ENCODE results near the gene MRGPRG.
"Not testable (repeated sequence)": the region's sequence is repeated elsewhere in the genome, so short reads cannot be mapped to it uniquely, and the experiment has no call there.

Gene MRGPRG, protein sequence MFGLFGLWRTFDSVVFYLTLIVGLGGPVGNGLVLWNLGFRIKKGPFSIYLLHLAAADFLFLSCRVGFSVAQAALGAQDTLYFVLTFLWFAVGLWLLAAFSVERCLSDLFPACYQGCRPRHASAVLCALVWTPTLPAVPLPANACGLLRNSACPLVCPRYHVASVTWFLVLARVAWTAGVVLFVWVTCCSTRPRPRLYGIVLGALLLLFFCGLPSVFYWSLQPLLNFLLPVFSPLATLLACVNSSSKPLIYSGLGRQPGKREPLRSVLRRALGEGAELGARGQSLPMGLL

DNA sequence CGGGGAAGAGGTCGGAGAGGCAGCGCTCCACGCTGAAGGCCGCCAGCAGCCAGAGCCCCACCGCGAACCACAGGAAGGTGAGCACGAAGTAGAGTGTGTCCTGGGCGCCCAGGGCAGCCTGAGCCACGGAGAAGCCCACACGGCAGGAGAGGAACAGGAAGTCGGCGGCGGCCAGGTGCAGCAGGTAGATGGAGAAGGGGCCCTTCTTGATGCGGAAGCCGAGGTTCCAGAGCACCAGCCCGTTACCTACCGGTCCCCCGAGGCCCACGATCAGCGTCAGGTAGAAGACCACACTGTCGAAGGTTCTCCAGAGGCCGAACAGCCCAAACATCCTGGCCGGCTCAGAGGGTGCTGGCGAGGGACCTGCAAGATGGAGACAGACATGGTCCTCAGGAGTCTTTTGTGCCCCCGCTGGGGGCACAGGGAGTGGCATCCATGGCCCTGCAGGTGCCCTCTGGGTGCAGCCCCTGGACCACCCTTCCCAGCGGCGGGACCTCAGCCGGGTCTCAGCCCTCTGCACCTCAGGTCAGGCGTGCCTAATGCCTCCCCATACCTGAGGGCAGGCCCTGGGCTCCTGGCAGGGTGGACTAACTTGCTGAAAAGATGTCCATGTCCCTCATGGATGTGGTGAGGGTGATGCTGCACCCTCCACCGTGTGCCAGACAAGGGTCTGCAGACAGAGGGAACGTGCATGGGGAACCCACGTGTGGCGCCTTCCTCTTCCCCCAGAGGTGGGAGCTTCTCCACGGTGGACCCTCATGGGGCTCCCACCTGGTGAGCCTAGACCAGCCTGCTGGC is at the start of gene MRGPRG:
TSS of gene MRGPRG (minus strand) at position 331 of the 798 bp plus-strand sequence. CDS start at position 331, 0 bp downstream.
- DNase-seq = no peak

DNA sequence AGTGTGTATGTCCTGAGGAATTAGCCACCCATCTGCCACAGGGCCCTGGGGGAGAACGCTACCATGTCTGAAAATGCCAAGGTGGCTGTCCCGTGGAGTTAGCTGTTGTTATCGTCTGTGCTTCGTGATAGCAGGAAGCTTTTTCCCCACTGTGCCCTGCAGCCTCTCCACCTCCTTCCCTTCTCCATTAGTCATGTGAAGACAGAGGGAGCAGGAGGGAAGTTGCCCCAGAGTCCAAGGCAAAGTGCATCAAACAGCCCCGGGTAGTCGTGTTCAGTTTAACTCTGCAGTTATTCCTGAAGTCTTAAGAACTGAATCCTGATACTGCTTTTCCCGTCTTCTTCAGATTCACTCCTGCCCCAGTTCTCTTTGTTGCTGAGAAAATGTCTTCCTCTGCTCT is 43.9 kb upstream of the MRGPRG start:
- DNase-seq = not testable (repeated sequence)

DNA sequence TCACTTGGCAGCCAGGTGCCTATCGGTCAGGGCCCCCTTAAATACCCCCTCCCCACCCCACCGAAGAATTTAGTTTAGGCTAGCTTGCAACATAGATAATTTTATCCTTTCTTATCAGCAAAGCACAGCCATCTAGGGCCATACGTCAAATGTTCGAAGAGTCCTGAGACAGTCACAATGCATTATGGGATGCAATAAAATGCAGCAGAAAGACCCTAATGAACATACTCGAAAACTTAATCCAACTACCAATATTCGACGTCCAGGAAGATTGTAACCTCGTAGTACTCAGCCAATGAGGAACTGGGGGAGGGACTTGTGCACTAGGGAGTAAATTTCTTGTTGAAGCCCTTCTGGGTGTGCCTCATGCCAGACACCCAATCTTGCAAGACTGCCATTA is 43.2 kb upstream of the MRGPRG start:
- not testable (repeated sequence) for DNase-seq

DNA sequence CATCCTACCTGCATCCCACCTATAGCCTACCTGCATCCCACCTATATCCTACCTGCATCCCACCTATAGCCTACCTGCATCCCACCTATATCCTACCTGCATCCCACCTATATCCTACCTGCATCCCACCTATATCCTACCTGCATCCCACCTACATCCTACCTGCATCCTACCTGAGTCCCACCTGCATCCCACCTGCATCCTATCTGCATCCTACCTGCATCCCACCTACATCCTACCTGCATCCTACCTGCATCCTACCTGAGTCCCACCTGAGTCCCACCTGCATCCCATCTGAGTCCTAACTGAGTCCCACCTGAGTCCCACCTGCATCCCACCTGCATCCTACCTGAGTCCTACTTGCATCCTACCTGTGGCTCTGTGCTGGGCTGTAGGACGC is 38.9 kb upstream of the MRGPRG start:
- DNase-seq = not testable (repeated sequence)

DNA sequence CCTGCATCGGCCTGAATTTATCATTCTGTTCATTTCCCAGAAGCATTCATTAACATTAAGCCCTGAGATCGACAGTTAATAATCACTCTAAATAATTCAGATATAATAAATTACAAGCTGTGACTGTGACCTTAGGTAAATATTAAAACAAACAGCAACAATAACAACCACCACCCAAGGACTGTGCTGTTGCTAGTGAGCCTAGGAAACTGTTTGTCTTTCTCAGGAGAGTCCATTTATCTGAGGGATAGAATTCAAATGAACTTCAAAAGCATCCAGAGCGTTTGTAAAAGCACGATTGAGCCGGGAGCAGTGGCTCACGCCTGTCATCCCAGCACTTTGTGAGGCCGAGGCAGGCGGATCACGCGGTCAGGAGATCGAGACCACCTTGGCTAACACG is 36.6 kb upstream of the MRGPRG start:
- DNase-seq = not testable (repeated sequence)

DNA sequence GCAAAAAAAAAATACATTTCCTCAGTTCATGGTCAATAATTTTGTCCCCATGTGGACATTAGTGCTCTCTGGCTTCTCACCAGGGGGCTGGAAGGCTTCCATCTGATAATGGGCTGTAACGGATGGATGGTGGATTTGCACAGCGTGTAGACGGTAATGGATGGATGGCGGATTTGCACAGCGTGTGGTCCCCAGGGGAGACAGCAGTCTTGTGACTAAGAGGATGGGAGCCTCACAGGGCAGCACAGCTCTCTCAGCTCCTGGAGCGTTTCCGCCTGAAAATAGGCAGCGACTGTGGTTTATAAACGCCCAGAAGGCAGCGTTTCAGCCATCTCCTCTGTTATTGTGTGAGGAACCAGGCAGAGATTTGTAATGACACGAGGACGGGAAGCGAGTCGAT is 36.2 kb upstream of the MRGPRG start:
- not testable (repeated sequence) for DNase-seq

DNA sequence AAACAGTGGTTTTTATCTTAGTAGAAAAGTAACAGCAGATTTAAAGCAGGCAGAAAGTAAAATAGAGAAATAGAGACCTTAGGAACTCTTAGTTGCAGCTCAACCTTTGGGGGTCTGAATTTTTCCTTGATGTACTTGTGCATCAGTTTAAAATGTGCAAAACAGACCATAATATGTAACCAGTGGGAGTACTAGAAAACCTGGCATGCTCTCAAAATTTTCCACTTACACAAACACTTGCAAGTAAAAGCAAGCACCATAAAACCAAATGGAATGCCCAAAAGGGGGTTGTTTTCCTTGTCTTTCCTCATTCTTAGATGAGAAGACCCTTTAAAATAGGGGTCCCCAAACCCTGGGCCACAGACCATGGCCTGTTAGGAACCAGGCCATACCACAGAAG is 26.5 kb upstream of the MRGPRG start:
- no peak for DNase-seq

DNA sequence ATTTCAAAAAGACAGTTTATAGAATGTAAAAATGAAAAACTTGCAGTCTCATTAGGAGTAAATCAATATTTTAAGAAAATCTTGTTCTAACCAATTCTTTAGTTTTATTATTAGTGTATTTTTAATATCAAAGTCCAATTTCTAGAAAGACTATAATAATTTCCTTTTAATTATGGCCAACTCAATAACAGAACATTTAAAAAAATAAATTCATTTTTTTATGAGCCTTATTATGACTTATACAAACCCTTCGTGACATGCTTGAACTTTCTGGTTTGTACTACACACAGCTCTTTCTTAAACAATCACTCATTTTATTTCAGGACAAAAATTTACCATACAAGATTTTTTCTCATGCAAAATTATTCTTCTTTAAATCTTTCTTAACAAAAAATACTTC is 25.3 kb upstream of the MRGPRG start:
- DNase-seq = no peak

DNA sequence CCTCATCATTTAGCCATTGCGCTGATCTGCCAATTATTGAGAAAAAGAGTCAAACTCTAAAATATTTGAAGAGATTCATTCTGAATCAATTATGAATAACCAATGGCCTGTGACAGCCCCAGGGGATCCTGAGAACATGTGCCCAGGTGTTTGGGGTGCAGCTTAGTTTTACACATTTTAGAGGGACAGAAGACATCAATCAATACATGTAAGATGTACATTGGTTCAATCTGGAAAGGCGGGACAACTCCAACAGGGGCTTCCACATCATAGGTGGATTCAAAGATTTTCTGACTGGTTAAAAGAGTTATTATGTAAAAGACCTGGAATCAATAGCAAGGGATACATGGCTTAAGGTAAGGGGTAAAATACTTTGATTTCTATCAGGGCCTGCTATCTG is 18.5 kb upstream of the MRGPRG start:
- no peak for DNase-seq

DNA sequence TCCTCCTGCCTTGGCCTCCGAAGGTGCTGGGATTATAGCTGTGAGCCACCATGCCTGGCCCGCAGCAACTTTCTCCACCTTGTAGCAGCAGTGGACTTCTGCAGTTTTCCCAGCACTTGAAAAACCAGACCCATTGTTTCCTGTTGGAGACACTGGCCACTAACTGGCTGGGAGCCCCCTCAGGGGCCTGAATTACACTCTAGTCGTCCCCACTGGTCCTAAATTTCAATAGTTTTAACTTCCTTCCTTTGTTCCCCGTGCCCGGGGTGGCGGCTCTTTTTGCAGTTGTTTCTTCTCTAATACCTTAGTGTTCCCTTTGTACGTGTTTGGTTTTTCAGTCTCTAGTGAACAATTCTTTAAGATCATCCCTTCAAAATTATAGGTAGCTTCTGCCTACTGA is 16.2 kb upstream of the MRGPRG start:
- no peak for DNase-seq

DNA sequence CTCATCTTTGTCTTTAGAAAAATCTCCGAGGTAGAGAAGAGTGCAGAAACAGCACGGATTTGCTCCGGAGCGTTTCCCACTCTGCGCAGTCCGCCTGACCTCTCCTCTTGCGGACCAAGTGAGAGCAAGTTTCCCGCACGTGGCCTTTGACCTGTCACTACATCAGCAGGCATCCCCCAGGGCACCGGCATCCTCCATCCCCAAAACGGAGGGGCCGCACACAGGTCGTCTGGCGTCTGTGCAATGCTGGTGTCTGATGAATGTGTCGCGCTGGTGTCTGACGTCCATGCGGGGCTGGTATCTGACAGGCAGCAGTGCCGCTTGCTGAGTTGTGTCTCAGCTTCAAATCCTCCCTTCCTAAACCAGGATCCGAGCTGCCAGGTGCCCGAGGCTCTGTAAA is 14.3 kb upstream of the MRGPRG start:
- no peak for DNase-seq

DNA sequence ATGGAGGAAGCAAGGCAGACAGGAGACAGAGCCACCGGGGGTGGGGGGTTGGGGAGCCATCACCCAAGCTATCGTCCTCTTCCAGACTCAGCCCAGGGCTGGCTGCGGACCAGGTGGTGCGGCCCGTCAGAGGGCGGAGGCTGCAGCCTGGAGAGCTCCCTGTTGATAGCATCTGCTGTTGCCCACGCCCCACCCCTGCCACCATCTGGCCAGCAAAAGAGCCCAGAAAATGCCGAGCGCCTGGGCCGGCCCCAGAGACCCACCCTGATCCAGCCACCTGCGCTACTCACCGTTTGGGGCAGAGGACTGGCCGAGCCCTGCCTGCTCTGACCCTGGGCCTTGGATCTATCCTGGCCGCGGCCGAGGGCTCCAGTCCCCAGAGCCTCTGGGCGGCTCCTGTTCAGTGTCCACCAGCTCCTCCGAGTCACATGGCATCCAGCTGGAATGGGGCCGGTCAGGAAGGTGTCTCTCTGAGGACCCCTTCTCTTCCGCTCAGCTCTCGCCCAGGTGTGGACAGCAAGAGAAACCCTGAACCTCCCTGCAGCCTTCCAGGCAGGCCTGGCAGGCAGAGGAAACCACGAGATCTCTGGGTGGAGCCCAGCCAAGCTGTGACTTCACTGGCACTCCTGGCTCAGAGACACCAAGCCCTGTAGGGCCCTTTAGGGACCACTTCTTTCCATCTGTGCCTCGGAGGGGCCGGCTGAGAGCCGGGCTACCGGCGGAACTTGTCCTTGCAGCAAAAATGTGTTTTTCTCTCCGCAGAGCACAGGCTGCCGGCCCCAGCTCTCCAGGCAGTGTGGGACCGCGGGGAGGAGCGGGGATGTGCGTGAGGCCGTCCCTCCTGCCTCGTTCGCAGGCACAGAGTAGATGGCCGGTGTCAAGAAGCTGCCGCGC is 13.5 kb upstream of the MRGPRG start, which contains the start of gene MRGPRE:
TSS of gene MRGPRE (minus strand) at position 567 of the 894 bp plus-strand sequence. CDS start 3,618 bp downstream, outside the sequence.
- no peak for DNase-seq

DNA sequence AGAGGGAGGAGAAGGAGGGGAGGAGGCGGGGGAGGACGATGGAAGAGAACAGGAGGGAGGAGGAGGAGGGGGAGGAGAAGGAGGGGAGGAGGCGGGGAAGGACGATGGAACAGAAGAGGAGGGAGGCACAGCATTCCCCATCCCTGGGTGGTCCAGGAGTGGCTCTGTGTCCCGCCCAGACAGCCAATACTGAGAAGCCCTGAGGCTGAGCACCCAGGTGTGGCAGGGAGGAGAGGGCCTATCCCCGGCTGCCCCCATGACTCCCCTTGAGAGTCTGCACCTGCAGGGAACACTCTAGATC is 12.9 kb upstream of the MRGPRG start:
- DNase-seq = no peak

DNA sequence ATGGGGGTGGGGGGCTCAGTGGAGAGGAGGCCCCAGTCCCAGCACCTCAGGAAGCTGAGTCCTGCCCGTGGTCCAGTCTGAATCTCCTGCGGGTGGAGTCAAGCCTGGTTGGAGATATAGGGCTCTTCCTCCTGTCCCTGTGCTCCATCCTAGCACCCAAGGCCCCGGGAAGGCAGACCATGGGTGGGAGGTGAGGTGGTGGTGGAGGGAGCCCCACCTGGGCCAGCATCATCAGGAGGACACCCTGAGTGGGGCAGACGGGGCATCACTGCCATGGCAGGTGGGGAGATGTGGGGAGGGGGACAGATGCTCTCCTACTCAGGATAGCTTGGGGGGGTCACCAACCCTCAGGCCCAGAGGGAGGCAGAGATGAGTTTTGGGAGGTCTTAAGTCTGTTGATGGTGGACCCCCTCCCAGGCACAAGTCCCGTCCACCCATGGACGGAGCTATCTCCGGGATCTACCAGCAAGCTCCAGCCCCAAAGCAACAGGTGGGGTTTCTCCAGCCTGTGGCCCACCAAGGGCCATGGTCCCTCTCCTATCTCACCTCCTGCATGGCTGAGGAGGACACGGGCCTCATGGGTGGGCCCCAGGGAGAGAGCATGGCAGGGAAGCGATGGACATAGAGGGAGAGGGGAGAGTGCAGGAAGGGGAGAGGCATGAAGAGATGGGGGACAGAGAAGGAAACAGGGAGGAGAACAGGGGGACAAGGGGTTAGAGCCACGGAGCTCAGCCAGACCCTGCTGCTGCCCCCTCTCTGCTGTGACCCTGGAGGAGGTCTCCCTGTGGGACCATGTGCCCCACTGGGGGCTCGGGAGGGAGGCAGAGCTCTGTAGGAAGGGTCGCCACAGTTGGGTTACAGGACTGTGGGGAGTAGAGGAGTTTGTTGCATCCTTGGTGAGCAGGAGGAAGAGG is 12.3 kb upstream of the MRGPRG start:
- no peak for DNase-seq

DNA sequence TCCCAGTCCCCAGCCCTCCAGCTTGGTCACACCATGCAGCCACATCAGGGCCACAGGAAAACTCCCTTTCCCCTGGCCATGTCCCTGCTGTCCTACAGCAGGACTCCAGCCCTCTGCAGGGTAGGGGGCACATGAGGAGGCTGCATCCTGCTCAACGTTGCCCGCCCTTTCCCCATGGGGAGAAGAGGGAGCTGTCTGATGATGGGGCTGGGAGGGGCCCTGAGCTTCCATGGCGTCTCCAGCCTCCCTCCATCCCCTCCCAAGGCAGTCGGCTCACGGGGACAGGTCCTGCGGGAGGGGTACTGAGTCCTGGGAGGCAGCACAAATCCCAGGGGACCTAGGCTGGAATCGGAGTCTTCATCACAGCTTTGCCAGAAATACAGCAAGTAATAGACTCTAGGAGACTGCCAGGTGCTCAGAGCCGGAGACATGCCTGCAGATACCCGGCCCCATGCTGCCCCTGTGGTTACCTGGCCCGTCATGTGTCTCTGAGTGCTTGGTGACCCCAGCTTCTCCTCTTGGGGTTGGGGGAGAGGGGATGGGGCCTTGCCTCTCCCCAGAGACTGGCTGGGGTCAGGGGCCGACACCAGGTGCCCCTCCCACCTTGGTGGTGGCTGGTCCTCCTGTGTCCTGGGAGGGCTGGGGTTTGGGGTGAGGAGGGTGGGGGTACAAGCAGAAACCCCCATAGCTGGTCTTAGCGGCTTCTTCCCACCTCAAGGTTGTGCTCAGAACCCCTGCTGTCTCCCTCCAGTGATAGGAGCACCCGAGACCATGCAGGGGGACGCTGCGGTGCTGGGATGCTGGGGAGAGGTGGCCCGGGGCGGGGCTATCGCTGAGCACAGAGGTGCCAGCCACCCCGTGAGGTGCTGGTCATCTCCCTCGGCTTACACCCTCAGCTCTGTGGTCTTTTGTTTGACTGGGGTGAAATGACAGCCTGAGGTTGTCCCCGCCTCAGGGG is 11.3 kb upstream of the MRGPRG start:
- DNase-seq = no peak

DNA sequence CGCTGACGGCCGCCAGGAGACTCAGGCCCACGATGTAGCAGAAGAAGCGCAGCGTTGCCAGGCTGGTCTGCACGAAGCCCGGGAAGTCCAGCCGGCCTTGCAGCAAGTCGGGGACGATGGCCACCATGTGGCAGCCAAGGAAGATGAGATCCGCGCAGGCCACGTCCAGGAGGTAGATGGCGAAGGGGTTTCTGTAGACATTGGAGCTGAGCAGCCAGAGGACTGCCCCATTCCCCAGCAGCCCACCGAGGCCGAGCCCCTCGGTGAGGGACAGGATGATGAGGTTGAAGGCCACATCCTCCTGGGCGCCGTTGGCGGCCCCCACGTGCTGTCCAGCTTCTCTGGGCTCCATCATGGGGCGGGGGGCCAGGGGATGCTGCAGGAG is 9.8 kb upstream of the MRGPRG start:
- no peak for DNase-seq

DNA sequence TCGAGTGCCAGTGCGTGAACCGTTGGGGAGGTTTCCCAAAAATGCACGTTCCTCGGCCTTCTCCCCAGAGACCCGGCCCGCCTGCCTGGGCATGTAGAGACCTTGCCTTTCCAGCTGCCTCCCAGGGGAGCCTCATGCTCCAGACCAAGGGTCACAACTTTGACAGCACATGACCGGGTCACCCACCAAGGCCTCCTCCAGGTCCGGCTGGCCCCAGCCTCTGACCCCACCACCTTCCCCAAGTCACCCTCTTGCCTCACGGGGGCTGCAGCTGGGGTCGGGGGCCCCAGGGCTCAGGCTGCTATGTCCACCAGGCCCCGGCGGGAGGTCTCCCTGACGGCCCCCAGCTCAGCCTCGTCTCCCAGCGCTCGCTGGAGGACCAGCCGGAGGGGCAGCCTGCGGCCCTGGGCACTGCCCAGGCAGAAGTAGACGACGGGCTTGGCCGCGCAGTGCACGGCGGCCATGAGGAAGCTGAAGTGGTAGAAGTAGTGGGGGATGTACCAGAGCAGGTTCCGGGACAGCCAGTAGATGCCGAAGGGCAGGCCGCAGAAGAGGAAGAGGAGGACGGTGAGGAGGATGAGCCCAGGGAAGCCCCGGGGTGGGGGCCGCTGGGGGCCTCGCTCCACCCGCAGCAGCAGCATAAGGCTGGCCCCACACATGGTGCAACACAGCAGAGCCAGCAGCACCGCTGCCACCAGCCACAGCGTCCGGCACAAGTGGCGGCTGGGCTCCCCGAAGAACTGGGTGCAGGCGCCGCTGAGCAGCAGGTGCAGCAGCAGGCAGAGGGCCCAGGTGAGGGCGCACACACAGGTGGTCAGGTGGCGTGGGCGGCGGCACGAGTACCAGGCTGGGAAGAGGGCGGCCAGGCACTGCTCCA is 9.2 kb upstream of the MRGPRG start:
- no peak for DNase-seq

DNA sequence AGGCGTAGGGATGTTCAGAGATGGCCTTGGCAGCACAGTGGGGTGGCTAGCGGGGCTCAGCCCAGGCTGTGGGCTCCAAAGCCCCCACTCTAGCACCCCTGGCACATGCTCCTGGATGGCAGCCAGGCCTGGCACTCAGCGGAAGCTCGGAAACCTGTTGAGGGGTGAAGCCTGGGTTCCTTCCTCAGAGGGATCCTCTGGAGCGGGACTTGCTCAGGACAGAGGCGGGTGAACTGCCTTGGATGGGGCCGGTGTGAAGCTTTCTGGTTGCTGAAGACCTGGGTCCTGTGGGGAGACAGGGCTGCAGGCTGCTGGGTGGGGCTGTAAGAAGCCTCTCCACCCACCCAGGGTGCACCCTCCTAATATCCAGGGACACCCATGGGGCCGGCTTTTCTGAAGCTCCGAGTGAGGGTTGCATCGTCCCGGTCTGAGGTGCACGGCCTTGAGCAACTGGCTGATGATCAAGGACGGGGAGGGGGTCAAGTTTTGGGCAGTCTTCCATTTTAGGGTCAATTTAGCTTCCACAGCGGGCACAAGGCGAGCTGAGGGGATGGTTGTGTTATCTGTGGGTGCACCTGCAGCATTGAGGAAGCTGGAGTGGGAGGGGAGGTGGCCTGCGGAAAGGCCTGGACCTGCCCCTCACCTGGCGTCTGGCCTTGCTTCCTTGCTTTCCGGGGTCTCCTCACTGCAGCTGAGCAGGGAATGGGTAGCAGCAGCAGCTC is 8.4 kb upstream of the MRGPRG start:
- no peak for DNase-seq

Data from cortex of kidney (tissue), 1 donor.